ENCODE measurements around the gene CNTNAP5. TPM values are rescaled to one million over a fixed set of nuclear protein-coding genes. Genes with fewer than 3 reads are reported as not detected.

CNTNAP5 gene
- total and polyA plus RNA-seq, 2 of the 8 experiments (the other 6 are each of a cell fraction or from before 2014, with no cell fraction given): 0.11 to 0.76 TPM

DNA sequence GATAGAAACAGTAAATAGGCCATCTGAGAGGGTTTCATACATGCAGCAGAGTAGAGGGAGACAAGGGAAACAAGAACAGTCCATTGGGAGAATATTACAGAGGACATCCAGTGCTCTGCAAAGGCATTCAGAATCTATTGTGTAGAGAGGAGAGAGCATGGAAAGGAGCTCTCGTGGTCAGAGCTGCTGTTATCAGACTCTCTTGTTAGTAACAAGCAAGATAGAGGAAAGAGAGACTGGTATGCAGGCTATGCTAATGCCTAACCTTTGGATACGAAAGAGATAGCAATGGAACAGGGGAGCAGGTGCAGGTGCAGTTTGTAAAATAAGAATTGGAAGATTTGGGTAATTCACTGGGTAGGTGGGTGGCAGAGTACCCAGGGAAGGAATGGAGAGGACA is 855.9 kb downstream of the CNTNAP5 start (continued):
- TF ChIP-seq BCL11A (IDR thresholded peaks at IDR 0.05; ENCODE audit: low read depth in 2 of 2, low read length in 2 of 2) (no peak), SP1 (IDR thresholded peaks at IDR 0.05; ENCODE audit: low read depth, low read length) (no peak), RXRA (IDR thresholded peaks at IDR 0.05; ENCODE audit: insufficient read depth, low read depth, low read length) (no peak), CEBPB (IDR thresholded peaks at IDR 0.05; ENCODE audit: low read depth, low read length) (no peak), EGR1 (IDR thresholded peaks at IDR 0.05; ENCODE audit: borderline replicate concordance, low read depth, low read length) (no peak)

All from H1 (cell line).